Posterior cingulate gyrus (tissue), 11 donors: ENCODE data around the gene ARHGAP26.
A peak's percentile ranks its signal among the peaks of the same experiment; 100 is the strongest.

Experiments
- DNase-seq, 10 donors: peaks; one replicate each; pipeline versions ENCODE4 v3.0.0 to v3.0.0-alpha.2; 2020 to 2021; ENCODE audit warnings: mixed read lengths in 3 of 10
- intact Hi-C: fragments of 100-400 bp; cut with DNase I; formaldehyde crosslinking; loops from one replicate; pipeline ENCODE4 v1.15.1; 2023

Gene ARHGAP26

DNA sequence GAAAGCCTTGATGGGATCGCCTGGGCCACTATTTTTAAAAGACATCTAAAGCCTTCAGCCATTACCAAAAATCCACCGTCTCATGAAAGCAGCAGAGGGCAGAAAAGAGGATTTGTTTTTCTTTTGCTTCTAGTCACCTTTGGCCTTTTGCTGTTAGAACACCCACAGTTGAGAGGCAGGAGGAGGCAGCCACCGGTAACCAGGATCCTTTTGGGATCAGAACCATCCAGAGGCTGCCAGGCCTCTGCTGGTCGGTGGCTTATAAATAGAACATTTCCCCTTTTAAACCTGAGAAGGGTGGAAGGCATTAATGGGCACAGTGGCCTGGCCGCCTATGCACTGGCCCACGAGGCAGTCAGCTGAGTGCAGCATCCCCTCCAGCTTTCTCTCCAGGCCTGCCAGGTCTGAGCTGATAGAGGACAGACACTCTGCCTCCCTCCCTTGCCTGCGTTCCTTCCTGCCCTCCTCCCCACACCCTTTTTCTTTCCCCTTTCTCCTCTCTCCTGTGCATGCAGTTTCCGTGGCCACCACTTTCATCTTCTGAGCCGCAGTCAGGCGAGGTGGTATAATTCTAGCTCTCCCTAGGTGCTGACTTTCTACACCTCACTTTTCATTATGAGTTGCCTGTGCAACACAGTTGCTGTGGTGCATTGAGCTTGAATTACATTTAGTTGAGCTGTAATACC is 253.4 kb downstream of the ARHGAP26 start:
- intact Hi-C loops: no loop called here
- DNase-seq: peak in 5 of 10 donors; percentile 24 to 82 (median 35)

DNA sequence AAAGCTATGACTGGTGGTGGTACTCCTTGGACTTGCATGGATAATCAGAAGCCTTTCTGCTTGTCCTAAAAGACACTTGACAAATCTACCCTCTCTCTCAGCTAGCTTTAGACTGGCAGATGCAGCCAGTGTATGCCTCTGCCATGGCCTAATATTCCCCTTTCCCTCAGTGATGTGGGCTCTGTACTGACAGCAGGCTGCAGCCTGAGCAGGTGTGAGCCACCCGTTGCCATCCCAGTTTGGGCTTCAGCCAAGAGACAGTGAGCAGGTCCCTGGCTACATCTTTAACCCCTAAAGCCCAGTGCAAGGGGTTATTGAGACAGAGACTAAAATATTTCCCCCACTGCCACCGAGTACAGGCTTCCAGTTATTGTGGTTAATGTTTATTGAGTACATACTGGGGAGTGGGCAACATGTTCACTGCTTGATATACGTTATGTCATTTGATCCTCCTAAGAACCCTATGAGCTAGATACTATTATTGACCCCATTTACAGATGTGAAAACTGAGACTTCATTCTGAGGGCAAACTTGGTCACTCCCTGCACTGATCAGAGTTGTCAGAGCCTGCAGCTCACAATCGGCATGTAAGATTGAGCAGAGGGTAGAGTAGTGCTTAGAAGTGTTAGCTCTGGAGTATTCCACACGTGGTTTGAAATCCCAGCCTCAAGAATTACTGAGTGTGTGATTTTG is 254.2 kb downstream of the ARHGAP26 start:
- intact Hi-C loops: no loop called here
- no peak for DNase-seq

DNA sequence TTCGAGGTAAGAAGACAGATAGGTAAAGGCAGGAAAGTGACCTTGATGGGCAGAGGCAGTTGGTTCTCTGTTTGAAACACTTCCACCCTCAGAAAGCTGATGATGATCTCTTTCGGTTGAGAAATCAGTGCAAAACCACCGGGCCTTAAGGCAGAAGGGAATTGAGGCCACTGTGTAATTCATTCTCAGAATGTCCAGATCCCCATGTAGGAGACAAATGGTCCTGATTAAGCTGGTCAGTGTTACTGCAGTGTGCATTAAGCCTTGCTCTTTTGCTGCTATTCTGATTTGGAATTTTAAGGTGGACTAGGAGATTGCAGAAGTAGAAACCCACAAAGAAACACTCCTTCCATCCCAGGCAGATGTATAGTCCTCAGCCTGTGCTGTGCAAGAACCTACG is 255.2 kb downstream of the ARHGAP26 start:
- no peak for DNase-seq
- intact Hi-C loops: no loop called here

DNA sequence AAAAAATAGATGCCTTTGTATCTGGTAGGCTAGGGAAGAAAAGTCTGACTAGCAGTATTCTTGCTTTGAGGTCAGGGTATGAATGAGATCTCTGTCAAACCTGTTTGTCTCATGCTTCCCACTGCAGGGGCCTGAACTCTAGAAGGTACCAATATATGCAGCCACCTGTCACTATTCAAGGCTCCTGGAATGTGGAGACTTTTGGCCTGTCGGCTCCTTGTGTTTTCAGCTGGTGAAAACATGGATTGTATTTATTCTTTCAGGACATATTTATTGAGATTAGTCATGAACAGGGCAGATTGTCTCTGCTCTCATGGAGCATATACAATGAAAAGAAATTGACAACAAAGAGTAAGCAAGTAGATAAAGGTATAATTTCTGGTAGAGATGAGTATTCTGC is 255.8 kb downstream of the ARHGAP26 start:
- intact Hi-C loops: no loop called here
- DNase-seq: no peak

DNA sequence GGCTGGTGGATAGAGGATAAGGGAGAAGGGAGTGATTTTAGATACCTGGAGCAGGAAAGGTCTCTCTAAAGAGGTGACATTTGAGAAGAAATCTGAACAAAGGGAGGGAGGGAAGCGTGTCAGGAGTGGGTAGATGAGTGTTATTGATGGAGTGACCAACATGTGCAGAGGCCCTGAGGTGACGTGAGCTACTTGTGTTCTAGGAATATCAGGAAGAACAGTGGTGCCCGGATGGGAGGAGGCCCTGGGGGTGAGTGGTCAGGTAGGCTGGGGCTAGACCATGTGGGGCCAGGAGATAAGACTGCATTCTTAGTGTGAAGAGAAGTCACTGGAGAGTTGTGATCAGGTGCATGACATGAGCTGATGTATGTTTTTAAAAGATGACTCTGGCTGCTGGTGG is 256.2 kb downstream of the ARHGAP26 start:
- DNase-seq: no peak
- intact Hi-C loops: no loop called here

DNA sequence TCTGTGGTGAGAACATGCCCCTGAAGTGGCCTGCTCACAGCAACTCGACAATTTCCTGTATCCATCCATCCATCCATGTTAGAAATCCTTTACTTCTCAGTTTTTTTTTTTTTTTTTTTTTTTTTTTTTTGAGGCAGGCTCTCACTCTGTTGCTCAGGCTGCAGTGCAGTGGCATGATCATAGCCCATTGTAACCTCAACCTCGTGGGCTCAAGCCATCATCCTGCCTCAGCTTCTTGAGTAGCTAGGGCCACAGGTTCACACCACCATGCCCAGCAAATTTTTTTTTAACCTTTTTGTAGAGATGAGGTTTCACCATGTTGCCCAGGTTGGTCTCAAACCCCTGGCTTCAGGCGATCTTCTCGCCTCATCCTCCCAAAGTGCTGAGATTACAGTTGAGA is 259.1 kb downstream of the ARHGAP26 start:
- intact Hi-C loops: no loop called here
- DNase-seq: no peak

DNA sequence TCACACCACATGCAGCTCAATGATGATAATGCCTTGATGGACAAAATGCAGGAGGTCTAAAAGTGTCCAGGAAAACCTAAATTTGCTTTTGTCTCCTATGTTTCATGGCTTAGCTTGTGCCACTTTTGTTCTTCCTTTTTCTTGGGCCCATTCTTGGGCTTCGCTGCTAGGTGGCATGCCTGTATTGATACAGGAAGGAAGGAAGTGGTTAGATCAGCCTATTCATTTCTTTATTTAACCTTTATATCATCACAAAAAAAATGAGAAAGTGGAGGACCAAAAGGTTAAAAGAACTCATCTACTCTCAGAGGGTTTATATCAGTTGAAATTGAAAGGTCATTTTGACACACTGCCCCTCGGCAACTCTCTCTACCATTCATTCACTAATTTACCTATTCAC is 260.2 kb downstream of the ARHGAP26 start:
- no peak for DNase-seq
- intact Hi-C loops: no loop called here

DNA sequence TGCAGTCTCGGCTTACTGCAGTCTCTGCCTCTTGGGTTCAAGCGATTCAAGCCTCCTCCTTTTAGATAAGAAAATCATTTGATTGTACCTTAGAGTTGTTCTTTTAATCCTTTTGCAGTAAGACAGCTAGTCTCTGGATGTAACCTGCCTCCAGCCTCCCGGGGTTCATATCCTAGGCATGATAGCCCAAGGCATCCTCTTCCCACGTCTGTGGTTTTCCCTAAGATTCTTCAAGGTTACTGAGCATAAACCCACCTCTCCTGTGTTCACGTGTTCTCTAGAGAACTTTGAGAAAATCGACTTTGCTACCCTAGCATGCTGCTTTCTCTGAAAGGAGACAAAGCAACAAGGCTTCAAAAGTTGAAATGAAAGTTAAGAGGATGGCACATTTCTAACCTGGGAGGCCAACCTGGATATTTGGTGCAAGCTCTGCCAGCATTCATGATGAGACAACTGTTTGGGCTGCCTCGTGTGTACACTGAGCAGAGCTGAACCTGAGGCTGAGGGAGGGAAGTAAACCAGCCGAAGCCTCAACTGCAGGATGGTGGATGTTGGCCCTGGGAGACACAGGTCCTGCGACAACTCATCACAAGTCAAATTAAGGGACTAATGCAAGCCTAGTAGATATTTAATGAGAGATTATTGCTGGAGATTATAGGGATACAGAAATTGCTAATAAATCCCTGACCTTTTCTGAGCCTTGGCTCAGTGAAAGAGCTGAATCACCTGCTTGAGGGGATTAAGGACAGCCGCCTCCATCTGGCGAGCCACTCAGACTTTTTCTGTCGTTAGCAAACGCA is 261.8 kb downstream of the ARHGAP26 start:
- no peak for DNase-seq

DNA sequence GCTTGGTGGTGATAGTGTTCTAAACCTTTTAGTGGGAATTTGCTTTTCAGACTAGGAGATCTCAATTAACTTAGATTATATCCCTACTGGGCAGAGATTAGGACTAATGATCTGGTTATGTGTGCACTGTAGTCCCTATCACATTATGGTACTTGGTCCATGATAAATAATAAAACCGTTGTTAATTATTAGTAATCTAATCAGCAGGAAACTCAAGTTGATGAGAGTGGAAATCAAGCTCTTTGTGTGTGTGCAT is 262.3 kb downstream of the ARHGAP26 start:
- DNase-seq: no peak
- intact Hi-C loops: no loop called here

More for the DNA sequence above, 261.8 kb downstream of the ARHGAP26 start:
- intact Hi-C loops: no loop called here

DNA sequence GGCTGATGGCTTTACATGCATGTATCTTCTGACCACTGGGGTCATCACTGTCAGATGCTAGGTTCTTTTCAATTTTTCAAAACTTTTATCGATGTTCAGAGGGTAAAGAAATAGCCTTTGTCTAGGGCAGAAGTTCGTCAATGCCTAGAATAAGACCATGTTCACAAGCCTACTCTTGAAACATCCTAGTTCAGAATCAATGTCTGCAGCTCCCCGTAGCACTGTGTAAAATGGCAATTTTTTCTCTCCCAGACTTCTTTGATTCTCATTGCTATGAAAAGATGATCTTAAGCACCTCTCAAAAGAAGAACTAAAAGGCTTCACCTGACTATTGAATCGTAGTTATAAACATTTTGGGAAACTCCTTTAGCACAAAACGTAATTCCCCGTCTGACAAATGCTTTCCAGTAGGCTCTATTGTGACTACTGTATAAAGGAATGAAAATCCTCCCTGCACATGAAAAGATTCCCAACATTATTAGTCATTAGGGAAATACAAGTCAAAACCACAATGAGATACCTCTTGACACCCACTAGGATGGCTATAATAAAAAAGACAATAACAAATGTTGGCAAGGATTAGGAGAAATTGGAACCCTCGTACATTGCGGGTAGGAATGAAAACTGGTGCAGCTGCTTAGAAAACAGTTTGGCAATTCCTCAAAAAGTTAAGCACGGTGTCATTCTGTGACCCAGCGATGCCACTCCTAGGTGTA is 263.5 kb downstream of the ARHGAP26 start:
- DNase-seq: no peak
- intact Hi-C loops: no loop called here

DNA sequence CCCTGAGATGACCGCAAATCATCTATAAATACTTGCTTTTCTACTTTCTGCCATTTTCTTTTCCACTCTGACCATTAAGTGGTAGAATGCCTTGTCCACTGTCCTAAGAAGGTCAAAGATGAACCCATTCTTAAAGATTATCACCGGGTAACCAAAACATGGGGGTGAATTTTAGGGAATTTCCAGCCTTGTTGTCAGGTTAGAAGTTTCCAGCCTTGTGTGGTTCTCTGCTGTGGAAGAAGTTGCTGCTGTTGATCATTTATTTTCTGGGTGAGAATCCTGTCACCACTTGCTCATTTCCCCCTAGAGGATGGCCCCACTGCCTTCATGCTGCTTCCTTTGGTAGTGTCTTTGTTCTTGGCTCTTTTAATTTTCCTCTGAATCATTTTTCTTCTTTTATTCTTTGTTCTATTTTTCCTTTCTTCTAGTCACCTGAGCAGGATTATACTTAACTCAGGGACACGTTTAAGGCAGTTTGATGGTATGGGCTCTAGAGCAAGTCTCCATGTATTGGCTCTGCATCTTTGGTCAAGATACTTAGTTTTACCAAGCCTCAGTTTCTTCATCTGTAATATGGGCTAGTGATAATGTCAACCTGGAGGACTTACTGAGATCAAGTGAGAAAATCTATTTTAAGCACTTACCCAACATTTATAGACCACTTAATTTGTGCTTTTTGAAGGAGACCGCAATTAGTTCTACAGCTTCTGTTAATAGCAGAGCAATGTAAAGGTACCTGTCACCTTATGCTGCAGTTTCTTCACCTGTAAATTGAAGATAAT is 266.2 kb downstream of the ARHGAP26 start:
- DNase-seq: no peak
- intact Hi-C loops: no loop called here

DNA sequence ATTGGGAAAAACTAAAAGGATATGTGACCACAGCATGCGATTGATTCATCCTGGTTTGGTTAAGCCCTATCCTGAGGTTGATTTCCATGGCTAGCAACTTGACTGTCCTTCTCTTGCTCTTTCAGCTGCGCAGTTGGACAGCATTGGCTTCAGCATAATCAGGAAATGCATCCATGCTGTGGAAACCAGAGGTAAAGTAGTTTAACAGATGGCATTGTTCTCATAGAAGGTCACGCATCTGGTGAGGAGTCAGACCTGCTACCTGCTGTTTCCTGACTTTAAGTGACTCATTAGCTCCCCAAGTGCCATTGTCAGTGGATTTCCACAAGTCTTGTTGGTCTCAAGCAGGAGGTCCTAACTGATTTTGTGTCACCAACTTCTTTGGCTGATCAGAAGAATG is 266.9 kb downstream of the ARHGAP26 start:
- intact Hi-C loops: no loop called here
- no peak for DNase-seq

DNA sequence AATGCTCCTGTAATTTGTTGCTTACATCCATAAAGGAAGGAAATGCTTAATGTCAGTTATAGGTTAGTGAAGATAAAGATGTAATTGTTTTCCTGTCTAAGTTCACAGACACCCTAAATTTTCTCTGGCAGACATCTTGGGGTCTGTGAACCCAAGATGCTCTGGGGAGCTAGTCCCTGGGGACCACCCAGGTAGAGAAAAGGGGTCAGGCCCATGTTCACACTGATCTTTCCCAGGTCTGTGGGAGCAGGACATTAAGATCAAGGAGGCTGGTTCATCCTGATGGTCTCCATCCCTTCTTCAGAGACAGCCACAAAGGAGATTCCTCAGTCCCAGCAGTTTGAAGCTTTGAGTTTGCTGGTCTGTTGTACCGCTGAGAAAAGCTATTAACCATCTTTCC is 267.5 kb downstream of the ARHGAP26 start:
- DNase-seq: no peak
- intact Hi-C loops: no loop called here

DNA sequence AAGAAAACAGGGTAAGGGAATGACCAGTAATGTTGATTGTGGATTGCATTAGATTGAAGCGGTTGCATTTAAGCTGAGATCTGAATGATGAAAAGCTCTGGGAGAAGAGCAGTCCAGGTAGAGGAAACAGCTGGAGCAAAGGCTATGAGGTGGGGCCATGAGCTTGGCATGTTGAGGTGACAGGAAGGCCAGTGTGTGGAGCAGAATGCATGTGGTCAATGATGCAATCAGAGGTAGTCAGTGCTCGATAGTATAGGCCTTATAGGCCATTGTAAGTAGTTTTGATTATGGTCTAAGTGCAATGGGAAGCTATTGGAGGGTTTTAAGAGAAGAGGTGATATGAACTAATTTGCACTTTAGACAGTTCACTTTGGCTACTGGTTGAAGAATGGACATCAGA is 270.4 kb downstream of the ARHGAP26 start:
- DNase-seq: no peak
- intact Hi-C loops: no loop called here

DNA sequence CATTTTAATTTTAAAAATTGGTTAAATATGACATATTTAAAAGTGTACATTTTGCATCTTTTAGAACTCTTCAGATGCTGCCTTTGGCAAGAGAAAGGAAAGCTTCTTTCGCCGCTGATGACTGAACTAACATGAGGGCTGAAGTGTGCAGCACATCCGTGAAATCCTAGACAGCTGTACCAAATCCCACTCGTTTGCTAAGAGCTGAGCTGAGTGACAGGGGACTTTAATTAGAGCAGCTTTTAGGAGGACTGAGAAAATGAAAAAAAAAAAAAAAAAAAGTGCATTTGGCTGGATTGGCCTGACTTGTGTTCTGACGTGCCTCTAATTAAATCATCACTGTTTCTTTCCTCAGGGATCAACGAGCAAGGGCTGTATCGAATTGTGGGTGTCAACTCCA is 271.3 kb downstream of the ARHGAP26 start:
- no peak for DNase-seq
- intact Hi-C loops: no loop called here

DNA sequence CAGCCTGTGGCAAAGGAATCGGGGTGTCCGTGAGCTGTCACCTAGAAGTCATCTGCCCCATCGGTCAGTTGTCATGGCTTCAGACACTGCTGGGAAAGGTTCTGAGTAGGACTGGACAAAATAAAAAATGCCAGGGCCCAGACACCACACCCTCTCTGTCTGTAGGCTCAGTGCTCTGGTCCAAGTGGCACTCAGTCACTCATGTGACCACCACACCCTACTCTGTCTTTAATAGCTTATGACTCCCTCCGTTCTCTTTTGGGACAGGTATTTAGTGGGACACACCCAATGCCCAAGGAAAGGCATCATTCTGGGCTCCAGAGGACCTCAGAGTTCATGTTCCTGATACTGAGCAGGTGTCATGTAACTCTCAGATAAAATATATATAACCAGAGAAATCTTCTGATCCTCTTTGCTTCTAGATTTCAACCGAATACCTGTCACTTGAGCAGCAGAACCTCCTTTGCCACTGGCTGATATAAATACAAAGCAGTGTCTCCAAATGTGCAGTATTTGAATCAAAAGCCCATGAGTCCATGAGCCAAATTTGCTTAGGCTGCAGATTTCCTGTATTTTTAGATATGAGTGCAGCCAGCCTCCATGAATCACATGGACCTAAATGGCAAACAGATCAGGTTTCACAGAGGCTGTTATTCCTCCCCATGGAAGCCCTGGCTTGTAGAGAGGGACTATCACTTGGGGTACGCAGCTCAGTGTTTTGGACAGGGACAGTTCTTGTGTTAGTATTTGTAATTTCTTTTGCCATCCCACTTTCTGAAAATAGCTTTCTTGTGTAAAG is 272.0 kb downstream of the ARHGAP26 start:
- intact Hi-C loops: no loop called here
- no peak for DNase-seq

DNA sequence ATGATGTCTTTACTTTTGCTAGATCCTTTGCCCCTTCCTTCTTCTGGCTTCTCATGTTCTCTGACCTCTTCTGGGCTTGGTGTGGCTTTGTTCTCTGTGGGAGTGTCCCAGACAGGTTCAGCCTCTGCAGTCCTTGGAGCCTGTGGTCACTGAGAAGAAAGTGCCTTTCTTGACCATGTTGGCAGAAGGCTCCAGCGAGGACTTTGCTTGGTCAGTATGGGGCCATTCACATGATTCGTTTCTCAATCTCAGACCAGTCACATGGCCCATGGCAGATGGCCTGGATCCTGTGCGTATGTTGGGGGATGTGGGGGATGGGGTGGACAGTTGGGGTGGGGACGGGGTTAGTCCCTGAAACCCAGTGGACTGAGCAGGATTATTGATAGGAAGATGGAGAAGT is 274.1 kb downstream of the ARHGAP26 start:
- intact Hi-C loops: no loop called here
- DNase-seq: no peak

DNA sequence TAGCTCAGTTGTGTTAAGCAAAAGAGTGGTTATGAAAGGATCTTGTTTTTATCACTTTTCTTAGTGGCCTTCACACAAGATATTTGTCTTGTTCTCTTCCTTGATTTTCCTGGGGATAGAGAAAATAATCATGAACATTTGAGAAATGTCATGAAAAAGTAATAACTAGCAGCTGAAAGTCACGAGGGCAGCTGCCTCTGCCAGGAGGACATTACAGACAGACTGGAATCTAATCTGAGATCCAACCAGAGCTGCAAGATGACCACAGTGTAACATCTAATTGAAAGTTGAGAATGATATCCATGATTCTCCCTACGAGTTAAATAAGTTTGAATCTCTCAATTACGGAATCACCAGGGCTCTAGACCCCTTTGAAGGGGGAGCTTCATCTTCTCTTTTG is 274.9 kb downstream of the ARHGAP26 start:
- intact Hi-C loops: no loop called here

DNA sequence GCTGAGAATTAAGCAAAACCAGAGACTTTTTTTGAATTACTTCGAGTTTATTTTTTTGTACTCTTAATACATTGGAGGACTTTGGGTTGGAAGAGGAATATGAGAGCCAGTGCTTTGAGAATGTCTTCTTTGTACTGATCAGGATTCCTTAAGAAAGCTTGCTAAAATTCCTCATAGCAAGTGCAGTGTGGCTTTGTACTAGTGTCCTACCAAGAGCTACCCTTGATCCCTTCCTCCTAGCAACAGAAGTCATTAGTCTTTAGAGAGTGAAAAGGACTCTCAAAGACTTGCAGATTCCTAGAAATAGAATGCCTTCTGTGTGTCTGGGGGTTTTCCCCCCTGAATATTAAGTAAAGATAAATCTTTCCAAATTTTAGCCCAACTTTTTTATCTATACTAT is 276.1 kb downstream of the ARHGAP26 start:
- DNase-seq: no peak
- intact Hi-C loops: no loop called here

More for the DNA sequence above, 274.9 kb downstream of the ARHGAP26 start:
- DNase-seq: no peak

DNA sequence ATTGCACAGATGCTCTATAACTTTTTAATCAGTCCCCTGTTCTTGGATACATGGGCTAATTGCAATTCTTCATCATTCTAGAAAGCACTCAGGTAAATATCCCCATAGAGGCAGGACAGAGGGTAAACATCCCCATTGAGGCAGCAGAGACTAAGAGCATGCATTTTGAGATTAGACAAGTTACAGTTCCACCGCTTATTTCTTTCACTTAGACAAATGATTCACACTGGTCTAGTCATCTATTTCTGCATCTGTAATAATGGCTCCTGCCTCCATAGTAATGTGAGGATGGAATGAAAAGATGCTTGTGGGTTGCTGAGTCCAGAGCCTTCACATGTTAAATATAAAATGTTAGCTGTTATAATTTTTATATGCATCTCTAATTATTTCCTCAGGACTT is 276.9 kb downstream of the ARHGAP26 start:
- no peak for DNase-seq
- intact Hi-C loops: no loop called here
